ENCODE measurements around the gene CFAP61. TPM values are rescaled to one million over a fixed set of nuclear protein-coding genes. Genes with fewer than 3 reads are reported as not detected.

The CFAP61 gene
- total RNA-seq, 1 donor from 2014 or later: not detected

DNA sequence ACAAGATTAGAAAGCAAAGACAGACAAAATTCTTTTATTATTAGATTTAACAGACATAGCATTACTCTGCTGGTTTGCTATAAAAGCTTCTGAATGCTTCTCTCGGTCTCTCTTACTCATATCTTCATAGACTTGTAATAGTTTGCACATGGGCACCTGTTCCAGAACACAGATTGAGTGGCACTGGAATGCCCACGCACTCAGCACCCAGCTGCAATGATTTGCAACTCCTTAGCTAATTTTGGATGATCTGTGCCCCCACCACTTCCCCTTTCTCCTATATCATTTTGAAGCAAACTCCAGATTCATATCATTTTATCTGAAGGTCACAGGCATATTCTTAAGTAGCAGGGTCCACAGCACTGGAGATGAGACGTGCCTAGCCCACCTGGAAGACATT is 148.8 kb downstream of the CFAP61 start:
- TF ChIP-seq, protein P1, sequence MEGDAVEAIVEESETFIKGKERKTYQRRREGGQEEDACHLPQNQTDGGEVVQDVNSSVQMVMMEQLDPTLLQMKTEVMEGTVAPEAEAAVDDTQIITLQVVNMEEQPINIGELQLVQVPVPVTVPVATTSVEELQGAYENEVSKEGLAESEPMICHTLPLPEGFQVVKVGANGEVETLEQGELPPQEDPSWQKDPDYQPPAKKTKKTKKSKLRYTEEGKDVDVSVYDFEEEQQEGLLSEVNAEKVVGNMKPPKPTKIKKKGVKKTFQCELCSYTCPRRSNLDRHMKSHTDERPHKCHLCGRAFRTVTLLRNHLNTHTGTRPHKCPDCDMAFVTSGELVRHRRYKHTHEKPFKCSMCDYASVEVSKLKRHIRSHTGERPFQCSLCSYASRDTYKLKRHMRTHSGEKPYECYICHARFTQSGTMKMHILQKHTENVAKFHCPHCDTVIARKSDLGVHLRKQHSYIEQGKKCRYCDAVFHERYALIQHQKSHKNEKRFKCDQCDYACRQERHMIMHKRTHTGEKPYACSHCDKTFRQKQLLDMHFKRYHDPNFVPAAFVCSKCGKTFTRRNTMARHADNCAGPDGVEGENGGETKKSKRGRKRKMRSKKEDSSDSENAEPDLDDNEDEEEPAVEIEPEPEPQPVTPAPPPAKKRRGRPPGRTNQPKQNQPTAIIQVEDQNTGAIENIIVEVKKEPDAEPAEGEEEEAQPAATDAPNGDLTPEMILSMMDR (conservative IDR thresholded peaks at IDR 0.05; ENCODE audit: low read depth, low read length): no peak
- H3K4me3 ChIP-seq (ENCODE audit: low read depth, low read length): no peak overlapping the region
- no peak for DNase-seq (ENCODE audit: low read depth)

DNA sequence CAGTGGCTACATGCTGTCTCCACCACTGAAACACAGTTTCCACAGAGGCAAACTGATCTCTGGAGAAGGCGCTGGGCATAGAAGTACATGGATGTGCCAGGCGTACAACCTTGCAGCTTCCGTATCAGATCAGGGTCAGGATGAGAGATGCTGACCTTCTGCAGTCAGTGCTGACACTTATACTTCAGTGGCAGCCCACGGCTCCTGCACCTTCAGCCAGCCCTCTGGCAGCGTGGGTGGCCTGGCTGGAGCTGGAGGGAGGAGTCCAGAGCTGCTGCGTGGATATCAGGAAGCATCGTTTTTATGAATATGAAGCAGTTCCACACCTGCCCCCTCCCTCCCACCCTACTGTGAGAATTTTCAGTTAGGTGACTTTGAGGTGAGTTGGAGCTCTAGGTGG is 149.3 kb downstream of the CFAP61 start:
- TF ChIP-seq, protein P1 (conservative IDR thresholded peaks at IDR 0.05; ENCODE audit: low read depth, low read length): no peak
- no peak overlapping the region for H3K4me3 ChIP-seq (ENCODE audit: low read depth, low read length)

DNA sequence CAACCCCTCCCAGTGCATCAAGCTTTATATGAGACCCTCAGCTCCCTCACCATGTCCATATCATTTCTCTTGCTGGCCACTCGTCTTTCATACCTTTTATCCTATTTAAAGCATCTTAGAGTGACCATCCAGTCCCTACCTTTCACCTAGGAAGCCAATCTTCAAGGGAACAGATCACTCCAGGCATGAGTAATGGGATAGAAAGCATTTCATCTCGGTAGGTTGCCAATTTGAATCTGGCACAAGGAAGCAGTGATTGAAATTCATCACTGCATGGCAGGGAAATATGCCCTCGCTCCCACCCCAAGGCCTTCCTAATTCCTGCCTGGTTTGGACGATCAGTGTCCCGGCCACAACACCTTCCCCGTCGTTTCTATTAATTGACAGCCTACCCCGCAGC is 150.4 kb downstream of the CFAP61 start:
- TF ChIP-seq, protein P1 (conservative IDR thresholded peaks at IDR 0.05; ENCODE audit: low read depth, low read length): no peak
- no peak overlapping the region for H3K4me3 ChIP-seq (ENCODE audit: low read depth, low read length)
- no peak for DNase-seq (ENCODE audit: low read depth)

More for the DNA sequence above, 149.3 kb downstream of the CFAP61 start:
- DNase-seq (ENCODE audit: low read depth): no peak

DNA sequence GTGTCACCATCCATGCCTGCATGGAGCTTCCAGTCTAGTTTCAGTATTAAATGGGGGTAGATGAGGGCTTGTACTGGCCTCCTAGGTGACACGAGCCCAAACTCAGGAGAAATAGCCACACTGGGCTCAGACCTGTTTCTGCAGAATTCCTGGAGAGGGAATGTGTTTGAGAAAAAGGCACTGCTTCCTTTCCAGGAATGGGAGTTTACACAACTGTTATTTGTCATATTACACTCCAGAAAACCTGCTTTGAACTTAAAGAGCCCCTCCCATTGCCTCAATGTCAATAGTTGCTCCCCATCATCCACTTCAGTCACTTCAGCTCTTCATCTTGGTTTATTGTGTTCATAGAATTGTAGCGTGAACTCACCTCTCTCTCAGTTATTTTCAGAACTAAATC is 151.5 kb downstream of the CFAP61 start:
- DNase-seq (ENCODE audit: low read depth): no peak
- TF ChIP-seq, protein P1 (conservative IDR thresholded peaks at IDR 0.05; ENCODE audit: low read depth, low read length): no peak
- H3K4me3 ChIP-seq (ENCODE audit: low read depth, low read length): no peak overlapping the region

DNA sequence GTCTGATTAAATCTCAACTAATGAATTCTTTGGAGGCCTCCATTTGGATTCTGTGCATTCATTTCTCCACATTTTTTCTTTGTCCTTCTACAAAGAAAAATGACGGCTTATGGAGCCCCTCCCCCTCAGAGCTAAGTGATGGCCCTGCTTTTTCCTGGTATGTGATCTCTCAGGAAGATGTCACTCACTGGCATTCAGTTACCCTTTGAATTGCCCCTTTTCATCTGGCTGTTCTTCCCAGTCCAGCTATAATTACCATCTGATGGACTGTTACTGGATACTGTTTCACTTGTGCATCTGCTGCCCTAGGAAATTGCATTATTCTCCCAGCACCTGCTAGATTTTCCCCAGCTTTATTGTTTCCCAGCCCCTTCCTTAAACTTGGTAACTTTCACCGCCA is 151.9 kb downstream of the CFAP61 start:
- DNase-seq (ENCODE audit: low read depth): no peak
- TF ChIP-seq, protein P1 (conservative IDR thresholded peaks at IDR 0.05; ENCODE audit: low read depth, low read length): no peak
- no peak overlapping the region for H3K4me3 ChIP-seq (ENCODE audit: low read depth, low read length)

DNA sequence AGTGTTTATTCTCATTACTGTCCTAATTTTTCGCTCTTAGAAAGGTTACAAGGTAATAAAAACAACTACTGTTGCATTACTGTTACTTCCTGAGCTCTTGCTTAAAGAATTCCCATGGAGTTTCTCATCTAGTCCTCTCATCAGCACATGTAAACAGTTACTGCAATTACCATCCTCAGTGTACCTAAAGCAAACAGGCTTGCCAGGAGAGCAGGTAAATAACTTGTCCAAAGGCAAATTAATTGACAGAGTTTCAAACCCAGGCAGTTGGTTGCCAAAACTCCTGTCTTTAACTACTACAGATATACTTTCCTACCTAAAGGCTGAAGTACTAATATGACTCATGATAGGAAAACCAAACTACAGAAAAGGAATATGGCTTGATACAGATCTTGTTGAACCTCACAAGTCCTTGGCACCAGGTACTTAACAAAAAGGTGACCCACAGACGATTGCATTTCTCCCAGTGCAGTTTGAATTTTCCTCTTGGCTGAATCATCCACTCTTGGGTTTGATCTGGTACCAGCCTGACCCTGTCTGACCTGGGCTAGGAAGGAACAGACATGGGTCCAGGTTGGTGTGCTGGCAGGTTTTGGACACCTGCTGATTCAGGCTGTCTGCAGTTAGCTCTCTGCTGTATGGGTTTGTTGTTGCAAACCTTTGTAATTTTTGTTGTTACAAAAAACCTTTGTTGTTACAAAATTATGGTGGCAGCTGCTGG is 153.0 kb downstream of the CFAP61 start:
- H3K4me3 ChIP-seq (ENCODE audit: low read depth, low read length): no peak overlapping the region
- TF ChIP-seq, protein P1 (conservative IDR thresholded peaks at IDR 0.05; ENCODE audit: low read depth, low read length): no peak
- no peak for DNase-seq (ENCODE audit: low read depth)

DNA sequence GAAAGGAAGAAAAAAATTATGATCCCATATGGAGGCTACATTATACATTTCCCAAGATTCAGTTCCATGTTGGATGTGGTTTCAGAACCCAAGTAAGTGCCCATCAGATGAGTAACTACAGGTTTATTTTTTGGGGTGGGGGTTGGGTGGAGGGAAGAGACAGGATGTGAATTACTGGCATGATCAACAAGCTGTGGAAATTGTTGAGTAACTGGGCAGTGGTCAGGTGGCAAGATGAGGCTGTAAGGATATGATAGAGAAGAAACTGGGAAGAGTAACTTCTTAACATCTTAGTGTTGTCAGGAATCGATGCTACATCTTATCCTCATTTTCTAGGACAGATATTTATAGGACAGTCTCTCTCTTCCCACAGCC is 153.5 kb downstream of the CFAP61 start:
- H3K4me3 ChIP-seq (ENCODE audit: low read depth, low read length): no peak overlapping the region

More for the DNA sequence above, 153.5 kb downstream of the CFAP61 start:
- DNase-seq (ENCODE audit: low read depth): no peak
- TF ChIP-seq, protein P1 (conservative IDR thresholded peaks at IDR 0.05; ENCODE audit: low read depth, low read length): no peak

Measured in epithelial cell of proximal tubule (primary cell).